Chondrocyte (in vitro differentiated cells): ENCODE results near the gene GJB4. TPM values are rescaled to one million over a fixed set of nuclear protein-coding genes. Genes with fewer than 3 reads are reported as not detected.
"Not testable (repeated sequence)": the region's sequence is repeated elsewhere in the genome, so short reads cannot be mapped to it uniquely, and the experiment has no call there.

Source experiments
- DNase-seq: peaks from one replicate; pipeline ENCODE4 v3.0.0; 2021; ENCODE audit warnings: mixed read lengths, low spot score
- H3K27ac Mint-ChIP-seq: one replicate; pipeline ENCODE4 v1.8.0; 2021; ENCODE audit warnings: mild to moderate bottlenecking, moderate library complexity, mixed read lengths; ENCODE audit not compliant: unreplicated experiment
- H3K27me3 Mint-ChIP-seq: 2 replicates; pipeline ENCODE4 v1.8.0; 2021; ENCODE audit warnings: low read depth, mixed read lengths
- H3K36me3 Mint-ChIP-seq: 2 replicates; pipeline ENCODE4 v1.8.0; 2021; ENCODE audit warnings: low read depth, mixed read lengths
- H3K4me1 Mint-ChIP-seq: 2 replicates; pipeline ENCODE4 v1.8.0; 2021; ENCODE audit warnings: low read depth, mild to moderate bottlenecking, mixed read lengths
- H3K4me3 Mint-ChIP-seq: one replicate; pipeline ENCODE4 v1.8.0; 2021; ENCODE audit warnings: mild to moderate bottlenecking, moderate library complexity, mixed read lengths; ENCODE audit not compliant: unreplicated experiment
- H3K9me3 Mint-ChIP-seq: 2 replicates; pipeline ENCODE4 v1.8.0; 2021; ENCODE audit warnings: low read depth, mixed read lengths
- CTCF ChIP-seq: fragments of 200-600 bp; sonication (generic); IDR thresholded peaks from 2 replicates; pipeline ENCODE4 v1.5.0; 2021; ENCODE audit warnings: antibody characterized with exemption, mild to moderate bottlenecking, moderate library complexity
- total RNA-seq: library from RNA; stranded (reverse); gene quantifications from 3 replicates; pipeline ENCODE4 v1.2.1, GENCODE V29; 2021

Gene GJB4
- total RNA-seq, 1 donor from 2014 or later = not detected

DNA sequence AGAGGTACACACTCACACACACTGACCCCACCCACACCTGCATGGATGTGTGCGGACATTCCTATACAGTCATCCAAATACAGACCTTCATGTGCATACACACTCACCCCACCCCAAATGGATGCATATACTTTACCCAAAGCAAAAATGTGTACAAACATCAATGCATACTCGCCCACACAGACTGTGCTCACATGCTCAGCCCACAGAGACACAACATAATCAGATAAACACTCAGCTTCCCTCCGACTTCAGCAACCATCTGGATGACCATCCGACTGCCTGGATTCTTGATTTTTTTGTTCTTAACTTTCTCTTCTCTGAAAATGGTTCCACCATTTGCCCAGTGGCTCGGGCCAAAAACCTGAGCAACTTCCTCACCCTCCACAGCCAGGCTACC lies 29.1 kb upstream of the GJB4 start:
- no peak overlapping the region for H3K27ac Mint-ChIP-seq
- no peak overlapping the region for H3K4me3 Mint-ChIP-seq
- no peak for TF ChIP-seq CTCF
- no peaks in the 10 kb centered on the region for H3K4me1 Mint-ChIP-seq
- no peak for DNase-seq
- H3K27me3 Mint-ChIP-seq = peaks cover 32% of the 10 kb centered on the region
- no peaks in the 10 kb centered on the region for H3K9me3 Mint-ChIP-seq
- H3K36me3 Mint-ChIP-seq = no peaks in the 10 kb centered on the region

DNA sequence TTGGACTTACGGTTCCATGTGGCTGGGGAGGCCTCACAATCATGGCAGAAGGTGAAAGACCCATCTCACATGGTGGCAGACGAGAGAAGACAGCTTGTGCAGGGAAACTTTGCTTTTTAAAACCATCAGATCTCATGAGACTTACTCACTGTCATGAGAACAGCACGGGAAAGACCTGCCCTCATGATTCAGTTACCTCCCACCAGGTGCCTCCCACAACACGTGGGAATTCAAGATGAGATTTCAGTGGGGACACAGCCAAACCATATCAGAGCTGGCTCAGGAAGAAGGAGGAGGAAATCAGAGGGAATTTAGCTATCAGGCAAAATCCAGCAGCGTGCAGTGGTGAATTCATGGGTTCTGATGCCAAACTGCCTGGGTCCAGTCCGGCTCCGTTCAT lies 26.7 kb upstream of the GJB4 start:
- not testable (repeated sequence) for DNase-seq, H3K36me3 Mint-ChIP-seq, H3K27ac Mint-ChIP-seq, H3K9me3 Mint-ChIP-seq, H3K4me1 Mint-ChIP-seq, H3K4me3 Mint-ChIP-seq
- H3K27me3 Mint-ChIP-seq = peaks cover 34% of the 10 kb centered on the region

DNA sequence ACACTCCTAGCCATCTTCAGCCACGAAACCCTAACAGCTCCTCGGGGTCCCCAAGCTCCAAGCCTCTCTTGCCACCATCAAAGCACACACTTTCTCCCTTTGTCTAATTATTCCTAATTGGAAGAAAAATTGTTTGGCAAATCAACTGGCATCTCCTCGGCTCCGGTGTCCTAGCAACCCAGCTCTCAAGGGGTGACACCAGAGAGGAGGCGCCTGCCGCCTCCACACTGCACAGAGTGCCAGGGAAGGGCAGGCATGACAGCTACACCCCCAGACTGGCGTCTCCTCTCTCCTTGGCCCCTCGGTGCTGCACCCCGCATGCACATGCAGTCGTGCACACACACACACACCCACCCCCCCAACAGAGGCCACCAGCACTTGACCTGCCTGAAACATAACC lies 22.8 kb upstream of the GJB4 start:
- Mint-ChIP-seq H3K4me1 (no peaks in the 10 kb centered on the region), H3K4me3 (no peak overlapping the region), H3K9me3 (no peaks in the 10 kb centered on the region), H3K27me3 (peaks cover 46% of the 10 kb centered on the region), H3K27ac (no peak overlapping the region), H3K36me3 (no peaks in the 10 kb centered on the region)
- DNase-seq = no peak
- TF ChIP-seq CTCF = no peak

GRCh38 chr1:34737236-34737635 lies 22.3 kb upstream of the GJB4 start:
- not testable (repeated sequence) for H3K9me3 Mint-ChIP-seq, H3K4me3 Mint-ChIP-seq, H3K27ac Mint-ChIP-seq, H3K36me3 Mint-ChIP-seq, DNase-seq, H3K4me1 Mint-ChIP-seq
- H3K27me3 Mint-ChIP-seq = peaks cover 43% of the 10 kb centered on the region

- no peaks in the 10 kb centered on the region for H3K36me3 Mint-ChIP-seq
- H3K4me1 Mint-ChIP-seq = peaks cover 4% of the 10 kb centered on the region
- H3K27me3 Mint-ChIP-seq = peaks cover 41% of the 10 kb centered on the region
- TF ChIP-seq CTCF = no peak
- no peak overlapping the region for H3K27ac Mint-ChIP-seq
- H3K9me3 Mint-ChIP-seq = no peaks in the 10 kb centered on the region
- no peak for DNase-seq
- H3K4me3 Mint-ChIP-seq = no peak overlapping the region
These were observed 19.9 kb upstream of the GJB4 start for GRCh38 chr1:34739613-34740012.

GRCh38 chr1:34740161-34740868 lies 19.2 kb upstream of the GJB4 start:
- no peak overlapping the region for H3K4me3 Mint-ChIP-seq
- H3K36me3 Mint-ChIP-seq = no peaks in the 10 kb centered on the region
- peaks cover 4% of the 10 kb centered on the region for H3K4me1 Mint-ChIP-seq
- no peaks in the 10 kb centered on the region for H3K9me3 Mint-ChIP-seq
- DNase-seq = no peak
- H3K27ac Mint-ChIP-seq = no peak overlapping the region
- TF ChIP-seq CTCF = no peak
- peaks cover 47% of the 10 kb centered on the region for H3K27me3 Mint-ChIP-seq
